GM19351 (cell line): ENCODE measurements around the gene FTCDNL1.

ENCODE experiments used
- ATAC-seq: cut with Tn5 transposase; IDR thresholded peaks from one replicate; pipeline ENCODE4 v1.9.1; 2021; ENCODE audit warnings: mild to moderate bottlenecking, moderate library complexity; ENCODE audit not compliant: unreplicated experiment

FTCDNL1 gene

DNA sequence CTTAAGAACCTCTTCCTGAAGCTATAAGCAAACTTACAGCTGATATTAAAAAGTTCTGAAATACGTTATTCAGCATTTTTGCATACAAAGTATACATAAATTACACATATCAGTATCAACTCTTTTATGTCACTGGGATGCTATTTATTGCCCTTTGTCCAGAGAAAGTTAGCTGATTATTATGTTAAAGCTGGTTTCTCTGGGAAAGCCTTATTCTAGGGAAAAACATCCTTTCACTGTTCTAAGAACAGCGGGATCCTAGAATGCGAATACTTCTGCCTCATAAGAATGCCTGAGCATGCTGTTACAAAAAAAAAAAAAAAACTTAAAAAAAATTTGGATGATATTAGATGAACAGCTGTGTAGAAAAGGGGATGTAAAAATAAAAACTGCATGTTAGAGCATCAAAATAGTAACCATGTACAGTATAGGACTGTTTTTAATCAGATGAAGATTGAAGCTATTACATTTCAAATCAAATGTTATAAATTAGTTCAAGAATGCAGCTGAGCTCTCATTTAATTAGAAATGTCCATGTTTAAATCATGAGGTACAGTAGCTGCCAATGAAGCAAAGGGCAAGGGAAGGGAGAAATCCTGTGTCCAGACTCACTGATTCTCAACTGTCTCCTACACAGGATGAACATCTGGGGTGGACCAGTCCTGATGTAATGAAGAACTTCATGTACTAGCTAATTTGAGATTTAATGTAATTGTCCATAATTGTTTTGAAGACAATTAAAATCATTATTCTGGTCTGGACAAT is 8.2 kb downstream of the FTCDNL1 start:
- no peak for ATAC-seq

DNA sequence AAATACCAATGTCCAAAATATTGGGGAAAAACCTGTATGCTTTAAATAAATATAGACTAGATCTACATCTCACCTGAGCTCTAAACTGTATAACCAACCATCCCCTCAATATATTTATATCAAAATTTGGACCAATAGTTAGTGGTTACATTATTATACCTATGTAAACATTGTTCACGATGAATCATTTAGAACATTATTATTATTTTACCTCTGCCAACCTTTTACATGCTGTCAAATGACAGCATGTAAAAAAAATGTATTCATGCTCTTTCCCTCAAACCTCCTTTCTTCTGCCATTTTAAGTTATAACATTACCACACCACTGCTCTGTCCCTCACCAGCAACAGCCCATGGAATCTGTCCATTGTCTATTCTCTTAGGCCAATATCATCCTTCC is 9.6 kb downstream of the FTCDNL1 start:
- ATAC-seq, result no peak

DNA sequence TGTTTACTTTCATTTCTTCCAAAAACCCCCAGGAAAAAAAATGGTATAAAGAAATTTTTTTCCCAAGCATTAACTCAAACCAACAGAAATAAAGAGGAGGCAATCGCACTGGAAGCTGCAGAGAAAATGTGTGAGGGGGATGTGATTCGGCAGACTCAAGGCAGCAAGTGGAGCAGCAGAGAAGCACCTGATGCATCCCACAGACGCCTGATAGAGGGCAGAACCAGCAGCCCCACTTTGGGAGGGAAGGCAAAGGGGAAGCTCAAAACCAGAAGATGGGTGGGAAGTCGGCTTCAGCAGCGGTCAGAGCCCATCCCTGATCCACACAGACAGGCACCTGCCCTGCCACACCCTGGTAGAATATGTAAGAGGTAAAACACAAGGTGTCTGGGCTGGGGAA is 12.6 kb downstream of the FTCDNL1 start:
- ATAC-seq, result no peak

DNA sequence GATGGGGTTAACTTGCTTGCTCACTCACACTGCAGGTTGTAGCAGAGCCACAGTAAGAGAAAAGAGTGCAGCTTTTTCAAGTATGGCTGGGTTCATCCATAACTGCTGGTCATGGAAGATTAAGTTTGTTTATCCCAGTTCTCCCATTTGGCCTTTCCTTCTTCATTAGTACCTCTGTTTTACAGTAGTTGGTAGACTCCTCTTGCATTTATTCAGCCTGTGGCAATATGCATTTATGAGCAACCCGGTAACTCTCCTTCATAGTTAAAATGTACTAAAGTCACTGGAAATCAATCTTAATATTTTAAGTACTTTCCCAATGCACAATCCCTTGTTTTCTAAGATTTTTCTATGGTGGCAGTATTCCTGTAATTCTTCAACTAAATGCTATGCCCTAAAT is 14.0 kb downstream of the FTCDNL1 start:
- ATAC-seq, result no peak

DNA sequence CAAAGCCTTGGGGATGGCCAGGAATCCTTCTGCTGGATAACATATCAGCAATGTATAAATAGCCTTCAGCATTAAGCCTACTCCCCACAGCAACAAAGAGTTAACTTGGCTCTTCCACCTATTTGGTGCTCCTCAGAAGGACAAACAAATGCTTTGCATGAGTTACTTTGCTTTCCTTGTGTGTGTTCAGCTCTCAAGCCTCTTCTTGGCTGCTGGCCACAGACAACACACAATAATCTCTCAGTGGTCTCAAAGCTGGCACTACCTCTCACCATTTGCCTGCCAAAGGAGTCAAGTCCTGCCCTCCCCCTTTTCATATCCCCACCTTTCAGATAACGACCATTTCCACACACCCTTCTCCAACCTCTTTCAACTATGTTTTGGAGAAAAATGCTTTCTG is 17.5 kb downstream of the FTCDNL1 start:
- ATAC-seq, result no peak

GRCh38 chr2:199830531-199830930 is 20.5 kb downstream of the FTCDNL1 start:
- ATAC-seq, result no peak

DNA sequence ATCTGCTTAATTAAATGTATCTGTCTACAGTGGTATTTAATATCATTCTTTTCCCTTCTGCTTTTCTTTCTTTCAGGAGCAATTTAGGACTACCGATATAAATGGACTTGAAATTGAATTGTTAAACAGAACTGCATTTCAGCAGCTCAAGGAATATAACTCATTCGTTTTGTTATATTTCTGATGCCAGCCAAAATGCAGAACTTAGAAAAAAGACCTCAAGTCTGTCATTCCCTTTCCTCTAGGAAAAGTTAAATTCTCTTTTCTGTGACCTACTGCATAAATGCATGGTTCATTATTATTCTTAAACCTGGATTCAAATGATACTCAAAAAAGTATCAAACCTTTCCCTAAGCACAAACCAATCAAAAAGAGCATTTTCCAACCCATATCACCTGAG is 21.4 kb downstream of the FTCDNL1 start:
- no peak for ATAC-seq

GRCh38 chr2:199819746-199820145 is 31.2 kb downstream of the FTCDNL1 start:
- ATAC-seq, result no peak

DNA sequence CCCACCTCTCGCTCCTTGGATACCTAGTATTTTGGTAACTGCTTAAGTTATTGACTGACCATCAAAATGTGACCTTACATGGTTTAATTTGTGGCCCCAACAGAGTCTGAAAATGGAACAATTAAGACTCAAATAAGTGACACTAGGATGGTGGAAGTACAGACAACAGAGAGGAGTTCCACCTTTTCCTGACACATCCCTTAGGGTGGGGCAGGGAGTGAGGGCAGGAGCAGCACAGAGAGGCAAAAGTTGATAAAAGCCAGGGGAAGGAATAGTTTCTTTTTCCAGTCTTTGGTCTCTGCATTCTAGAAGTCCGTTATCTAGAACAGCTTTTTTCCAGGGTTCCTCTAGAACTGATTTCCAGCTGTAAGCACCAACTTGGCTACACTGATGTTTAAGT is 32.2 kb downstream of the FTCDNL1 start:
- no peak for ATAC-seq

DNA sequence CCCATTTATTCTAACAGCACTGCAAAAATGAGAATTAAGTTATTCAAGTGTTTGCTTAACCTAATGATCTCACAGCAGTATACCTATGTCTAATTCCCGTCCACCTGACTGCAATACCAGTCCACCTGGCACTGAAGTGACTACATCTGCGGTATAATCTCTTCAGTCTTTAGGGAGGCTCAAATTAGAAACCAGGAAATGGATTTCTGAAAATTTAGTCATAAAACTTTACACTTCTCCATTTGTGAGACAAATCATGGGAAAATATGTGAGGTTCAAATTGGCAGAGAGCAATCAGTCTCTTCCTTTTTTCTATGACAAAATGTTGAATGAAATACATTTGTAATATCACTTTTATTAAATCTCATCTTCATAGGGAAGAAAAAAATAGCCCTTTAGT is 33.0 kb downstream of the FTCDNL1 start:
- ATAC-seq, result no peak

GRCh38 chr2:199814817-199815211 is 36.2 kb downstream of the FTCDNL1 start:
- no peak for ATAC-seq

GRCh38 chr2:199814101-199814816 is 36.7 kb downstream of the FTCDNL1 start:
- no peak for ATAC-seq

DNA sequence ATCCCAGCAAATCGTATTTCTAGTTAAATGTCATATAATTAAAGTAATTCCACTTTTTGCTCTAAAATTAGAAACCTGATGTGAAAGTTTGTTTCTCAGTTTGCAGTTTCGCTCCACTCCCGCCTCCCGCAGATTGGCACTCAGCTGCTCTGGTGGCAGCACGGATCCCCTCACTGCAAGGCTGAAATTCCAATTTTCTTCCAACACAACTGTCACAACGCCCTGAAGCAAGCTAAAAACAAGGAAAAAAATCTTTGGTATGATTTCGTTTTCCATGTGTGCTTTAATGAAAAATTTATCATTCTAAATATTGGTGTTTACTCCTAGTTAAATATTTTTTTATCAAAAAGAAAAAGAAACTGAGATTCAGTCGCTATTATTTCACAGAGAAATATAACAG is 38.5 kb downstream of the FTCDNL1 start:
- no peak for ATAC-seq

DNA sequence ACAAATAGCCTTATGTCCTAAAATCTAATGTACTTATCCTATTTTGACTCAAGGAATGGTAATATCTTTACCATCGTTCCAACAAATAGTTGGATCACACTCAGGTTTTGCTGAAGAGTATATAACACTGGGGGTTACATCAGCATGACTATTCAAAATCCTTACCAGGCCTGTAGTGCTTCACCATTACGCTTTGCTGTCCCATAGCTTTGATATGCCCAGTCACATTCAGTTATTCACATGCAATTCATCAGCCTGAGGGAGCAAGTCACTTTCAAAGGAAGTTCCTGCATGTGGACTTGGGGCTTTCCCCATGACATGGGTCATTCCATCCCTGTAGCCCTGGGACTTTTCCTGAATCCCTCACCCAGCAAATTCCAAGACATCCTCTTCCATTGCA is 39.6 kb downstream of the FTCDNL1 start:
- no peak for ATAC-seq

- ATAC-seq, result no peak
Observed at GRCh38 chr2:199810422-199811171, 40.4 kb downstream of the FTCDNL1 start.

DNA sequence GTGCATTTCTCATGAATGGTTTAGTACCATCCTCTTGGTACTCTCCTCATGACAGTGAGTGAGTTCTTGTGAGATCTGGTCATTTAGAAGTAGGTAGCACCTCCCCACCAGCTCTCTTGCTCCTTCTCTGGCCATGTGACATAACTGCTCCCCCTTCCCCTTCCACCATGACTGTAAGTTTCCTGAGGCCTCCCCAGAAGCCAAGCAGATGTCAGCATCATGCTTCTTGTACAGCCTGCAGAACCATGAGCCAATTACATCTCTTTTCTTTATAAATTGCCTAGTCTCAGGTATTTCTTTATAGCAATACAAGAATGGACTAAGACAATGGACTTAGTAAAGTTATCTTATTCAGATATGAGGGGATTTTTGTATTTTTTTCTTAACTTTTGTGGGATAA is 43.0 kb downstream of the FTCDNL1 start:
- ATAC-seq, result no peak

DNA sequence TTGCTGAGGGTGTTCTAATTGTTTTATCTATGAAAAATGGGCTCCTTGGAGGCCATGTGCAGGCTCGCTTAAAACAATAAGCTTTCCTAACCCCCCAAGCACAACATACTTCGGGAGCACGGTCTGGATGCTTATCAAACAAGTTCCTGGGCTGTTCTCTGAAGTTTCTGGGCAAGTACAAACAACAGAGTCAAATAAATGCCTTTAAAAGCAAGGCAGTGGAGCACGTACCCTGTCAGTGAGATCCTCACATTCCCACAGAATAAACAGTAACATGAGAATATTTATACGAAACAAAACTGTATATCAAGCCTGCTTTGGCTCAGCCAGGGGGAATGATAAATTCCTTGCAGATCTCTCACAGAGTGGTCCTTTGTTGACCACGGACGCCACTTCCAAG is 44.8 kb downstream of the FTCDNL1 start:
- no peak for ATAC-seq

GRCh38 chr2:199804831-199805230 is 46.2 kb downstream of the FTCDNL1 start:
- ATAC-seq, result no peak

DNA sequence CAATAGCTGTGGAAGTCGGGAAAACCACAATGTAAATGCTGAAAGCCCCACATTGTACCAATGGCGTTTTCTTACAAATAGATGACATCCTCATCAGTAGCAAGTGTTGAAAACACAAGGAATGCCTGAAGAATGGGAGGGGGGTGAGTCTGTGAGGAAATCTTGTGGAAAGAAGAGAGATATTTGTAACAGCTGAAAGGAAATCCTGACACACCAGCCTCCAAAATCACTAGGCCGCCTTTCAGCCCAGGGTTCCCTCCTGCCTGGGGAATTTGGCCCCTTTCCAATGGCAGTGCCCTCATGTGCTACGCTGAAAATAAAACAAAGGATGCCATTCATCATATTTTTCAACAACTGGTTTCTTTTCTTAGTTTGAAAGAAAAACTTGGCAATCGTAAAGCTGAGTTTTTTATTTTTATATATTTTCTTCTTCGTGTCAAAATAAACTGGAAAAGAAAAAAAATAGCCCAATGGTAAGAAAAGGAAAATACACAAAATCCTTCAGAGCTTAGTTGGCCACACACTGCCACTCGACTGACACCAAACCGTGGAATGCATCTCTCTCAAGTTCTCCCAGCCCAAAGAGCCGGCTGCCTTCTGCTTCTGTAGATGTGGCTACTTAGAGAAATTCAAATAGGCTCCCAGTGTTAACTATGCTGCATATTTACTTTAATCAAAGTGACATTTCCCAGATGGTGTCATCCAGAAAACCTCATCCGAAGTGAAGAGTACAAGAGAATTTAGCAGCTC is 52.0 kb downstream of the FTCDNL1 start:
- no peak for ATAC-seq

GRCh38 chr2:199797431-199798403 is 53.3 kb downstream of the FTCDNL1 start:
- no peak for ATAC-seq
